ENCODE results near the gene BPIFB6. TPM values are rescaled to one million over a fixed set of nuclear protein-coding genes. Genes with fewer than 3 reads are reported as not detected.

The BPIFB6 gene
- total RNA-seq, 1 experiment from 2014 or later = not detected

DNA sequence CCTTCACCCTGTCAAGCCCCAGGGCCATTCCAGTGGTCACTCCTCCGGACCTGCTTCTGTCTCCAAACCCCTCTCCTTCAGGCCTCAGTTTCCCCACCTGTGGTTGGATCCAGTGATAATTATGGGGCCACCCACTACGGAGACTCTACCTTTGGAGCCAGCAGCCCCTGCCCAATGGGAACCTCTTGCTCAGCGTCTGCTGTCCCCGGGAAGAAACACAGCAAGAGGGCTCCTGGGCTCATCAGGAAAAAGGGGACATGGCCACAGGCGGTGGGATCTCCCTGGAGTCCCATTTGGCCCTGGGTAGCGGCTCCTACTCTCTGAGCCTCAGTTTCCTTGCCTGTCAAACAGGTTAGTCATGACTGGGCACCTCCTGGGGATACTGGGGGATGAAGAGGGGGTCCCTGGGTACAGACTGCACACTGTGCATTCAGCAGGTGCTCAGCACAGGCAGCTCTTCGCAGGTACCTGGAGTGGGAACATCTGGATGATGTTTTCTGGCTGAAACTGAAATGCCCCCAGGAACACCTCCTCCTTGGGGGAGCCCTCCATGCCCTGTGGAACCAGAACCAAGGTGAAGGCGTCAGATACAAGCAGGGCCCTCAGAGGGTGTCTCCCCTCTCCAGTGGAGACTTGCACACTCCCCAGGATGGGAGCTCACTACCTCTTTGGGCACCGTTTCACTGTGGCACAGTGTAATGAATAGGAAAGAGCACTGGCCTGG lies 46.7 kb upstream of the BPIFB6 start (continued):
- TF ChIP-seq NFATC4 (CRISPR knock-in tag; IDR thresholded peaks at IDR 0.05) (no peak), ZNF138 (CRISPR knock-in tag; conservative IDR thresholded peaks at IDR 0.05) (no peak), RELA (CRISPR knock-in tag; IDR thresholded peaks at IDR 0.05; ENCODE audit: borderline replicate concordance) (no peak), ZNF671 (CRISPR knock-in tag; IDR thresholded peaks at IDR 0.05) (no peak), PRRX2 (CRISPR knock-in tag; IDR thresholded peaks at IDR 0.05) (no peak)
- TF ChIP-seq, protein P1, sequence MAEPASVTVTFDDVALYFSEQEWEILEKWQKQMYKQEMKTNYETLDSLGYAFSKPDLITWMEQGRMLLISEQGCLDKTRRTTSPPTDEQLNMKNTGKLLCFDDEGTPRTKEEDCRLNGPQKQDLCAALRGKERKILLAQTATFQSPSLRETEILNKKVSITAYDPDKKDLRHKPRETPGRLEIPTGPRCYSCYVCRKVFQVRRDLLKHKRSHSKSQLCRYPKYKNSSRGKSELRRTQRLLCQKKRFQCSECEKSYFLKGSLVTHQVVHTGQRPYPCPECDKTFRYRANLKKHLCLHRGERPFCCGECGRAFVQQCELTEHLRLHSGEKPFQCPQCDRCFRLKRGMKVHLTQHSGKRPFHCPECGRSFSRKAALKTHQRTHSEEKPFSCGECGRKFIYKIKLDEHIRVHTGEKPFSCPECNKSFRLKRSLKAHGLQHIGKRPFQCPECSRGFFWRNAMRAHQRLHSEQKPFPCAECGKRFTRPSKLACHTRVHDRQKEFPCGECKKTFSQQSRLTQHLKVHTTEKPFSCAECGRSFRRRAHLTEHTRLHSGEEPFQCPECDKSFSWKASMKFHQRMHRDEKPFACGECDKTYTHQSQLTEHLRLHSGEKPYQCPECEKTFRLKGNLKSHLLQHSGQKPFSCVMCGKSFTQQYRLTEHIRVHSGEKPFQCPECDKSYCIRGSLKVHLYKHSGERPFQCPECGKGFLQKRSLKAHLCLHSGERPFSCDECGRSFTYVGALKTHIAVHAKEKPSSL (CRISPR knock-in tag; conservative IDR thresholded peaks at IDR 0.05) = no peak
- TF ChIP-seq, protein P2, sequence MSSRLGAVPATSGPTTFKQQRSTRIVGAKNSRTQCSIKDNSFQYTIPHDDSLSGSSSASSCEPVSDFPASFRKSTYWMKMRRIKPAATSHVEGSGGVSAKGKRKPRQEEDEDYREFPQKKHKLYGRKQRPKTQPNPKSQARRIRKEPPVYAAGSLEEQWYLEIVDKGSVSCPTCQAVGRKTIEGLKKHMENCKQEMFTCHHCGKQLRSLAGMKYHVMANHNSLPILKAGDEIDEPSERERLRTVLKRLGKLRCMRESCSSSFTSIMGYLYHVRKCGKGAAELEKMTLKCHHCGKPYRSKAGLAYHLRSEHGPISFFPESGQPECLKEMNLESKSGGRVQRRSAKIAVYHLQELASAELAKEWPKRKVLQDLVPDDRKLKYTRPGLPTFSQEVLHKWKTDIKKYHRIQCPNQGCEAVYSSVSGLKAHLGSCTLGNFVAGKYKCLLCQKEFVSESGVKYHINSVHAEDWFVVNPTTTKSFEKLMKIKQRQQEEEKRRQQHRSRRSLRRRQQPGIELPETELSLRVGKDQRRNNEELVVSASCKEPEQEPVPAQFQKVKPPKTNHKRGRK (CRISPR knock-in tag; IDR thresholded peaks at IDR 0.05; ENCODE audit: borderline replicate concordance) = no peak
- TF ChIP-seq, protein P3, sequence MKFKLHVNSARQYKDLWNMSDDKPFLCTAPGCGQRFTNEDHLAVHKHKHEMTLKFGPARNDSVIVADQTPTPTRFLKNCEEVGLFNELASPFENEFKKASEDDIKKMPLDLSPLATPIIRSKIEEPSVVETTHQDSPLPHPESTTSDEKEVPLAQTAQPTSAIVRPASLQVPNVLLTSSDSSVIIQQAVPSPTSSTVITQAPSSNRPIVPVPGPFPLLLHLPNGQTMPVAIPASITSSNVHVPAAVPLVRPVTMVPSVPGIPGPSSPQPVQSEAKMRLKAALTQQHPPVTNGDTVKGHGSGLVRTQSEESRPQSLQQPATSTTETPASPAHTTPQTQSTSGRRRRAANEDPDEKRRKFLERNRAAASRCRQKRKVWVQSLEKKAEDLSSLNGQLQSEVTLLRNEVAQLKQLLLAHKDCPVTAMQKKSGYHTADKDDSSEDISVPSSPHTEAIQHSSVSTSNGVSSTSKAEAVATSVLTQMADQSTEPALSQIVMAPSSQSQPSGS (CRISPR knock-in tag; IDR thresholded peaks at IDR 0.05; ENCODE audit: borderline replicate concordance, low read depth) = no peak
- TF ChIP-seq, protein P4, sequence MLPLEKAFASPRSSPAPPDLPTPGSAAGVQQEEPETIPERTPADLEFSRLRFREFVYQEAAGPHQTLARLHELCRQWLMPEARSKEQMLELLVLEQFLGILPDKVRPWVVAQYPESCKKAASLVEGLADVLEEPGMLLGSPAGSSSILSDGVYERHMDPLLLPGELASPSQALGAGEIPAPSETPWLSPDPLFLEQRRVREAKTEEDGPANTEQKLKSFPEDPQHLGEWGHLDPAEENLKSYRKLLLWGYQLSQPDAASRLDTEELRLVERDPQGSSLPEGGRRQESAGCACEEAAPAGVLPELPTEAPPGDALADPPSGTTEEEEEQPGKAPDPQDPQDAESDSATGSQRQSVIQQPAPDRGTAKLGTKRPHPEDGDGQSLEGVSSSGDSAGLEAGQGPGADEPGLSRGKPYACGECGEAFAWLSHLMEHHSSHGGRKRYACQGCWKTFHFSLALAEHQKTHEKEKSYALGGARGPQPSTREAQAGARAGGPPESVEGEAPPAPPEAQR (CRISPR knock-in tag; IDR thresholded peaks at IDR 0.05) = no peak

DNA sequence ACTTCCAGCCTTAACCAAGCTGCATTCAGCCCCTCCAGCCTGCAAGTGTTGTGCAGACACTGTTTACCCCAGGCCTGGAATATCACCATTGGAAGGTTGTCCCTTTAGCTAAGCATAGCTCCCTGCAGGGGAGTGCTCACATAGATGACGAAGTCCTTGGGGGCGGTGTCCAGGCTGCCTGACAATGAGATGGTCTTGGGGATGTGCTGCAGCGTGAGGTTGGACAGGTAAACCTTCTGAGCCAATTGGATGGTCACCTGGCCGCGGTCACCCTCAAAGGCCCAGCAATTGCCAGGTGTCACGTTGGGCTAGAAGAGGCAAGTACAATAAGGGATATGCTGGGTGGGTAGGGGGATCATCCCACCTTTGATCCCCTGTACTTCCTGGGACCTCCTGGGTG lies 45.9 kb upstream of the BPIFB6 start:
- H3K4me3 Mint-ChIP-seq = no peak overlapping the region
- H3K4me1 Mint-ChIP-seq = 0 out of 2 replicates have a peak, but pooled peaks cover 4% of the 10 kb centered on the region
- no peaks in the 10 kb centered on the region for H3K9me3 Mint-ChIP-seq
- no peaks in the 10 kb centered on the region for H3K27me3 Mint-ChIP-seq (ENCODE audit: low read depth)
- ATAC-seq (no peak), DNase-seq (ENCODE audit: low spot score) (no peak)
- H3K27ac Mint-ChIP-seq = no peak overlapping the region
- CTCF ChIA-PET = interaction anchor here (1.9 to 3.5 kb wide), 2 partner anchors 10 to 110 kb away, joined by 4 to 15 read pairs; no protein-coding TSS in a partner anchor
- TF ChIP-seq ZNF263 (CRISPR knock-in tag; IDR thresholded peaks at IDR 0.05; ENCODE audit: low read depth) = no peak
- TF ChIP-seq, protein P5, sequence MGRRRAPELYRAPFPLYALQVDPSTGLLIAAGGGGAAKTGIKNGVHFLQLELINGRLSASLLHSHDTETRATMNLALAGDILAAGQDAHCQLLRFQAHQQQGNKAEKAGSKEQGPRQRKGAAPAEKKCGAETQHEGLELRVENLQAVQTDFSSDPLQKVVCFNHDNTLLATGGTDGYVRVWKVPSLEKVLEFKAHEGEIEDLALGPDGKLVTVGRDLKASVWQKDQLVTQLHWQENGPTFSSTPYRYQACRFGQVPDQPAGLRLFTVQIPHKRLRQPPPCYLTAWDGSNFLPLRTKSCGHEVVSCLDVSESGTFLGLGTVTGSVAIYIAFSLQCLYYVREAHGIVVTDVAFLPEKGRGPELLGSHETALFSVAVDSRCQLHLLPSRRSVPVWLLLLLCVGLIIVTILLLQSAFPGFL (CRISPR knock-in tag; IDR thresholded peaks at IDR 0.05; ENCODE audit: borderline replicate concordance) = no peak
- no peak for TF ChIP-seq MYBL2 (CRISPR knock-in tag; IDR thresholded peaks at IDR 0.05)
- TF ChIP-seq IRF2 (CRISPR knock-in tag; IDR thresholded peaks at IDR 0.05; ENCODE audit: borderline replicate concordance, low read depth) = no peak
- TF ChIP-seq GRHL2 (CRISPR knock-in tag; IDR thresholded peaks at IDR 0.05; ENCODE audit: insufficient replicate concordance, severe bottlenecking) = no peak
- TF ChIP-seq, protein P6, sequence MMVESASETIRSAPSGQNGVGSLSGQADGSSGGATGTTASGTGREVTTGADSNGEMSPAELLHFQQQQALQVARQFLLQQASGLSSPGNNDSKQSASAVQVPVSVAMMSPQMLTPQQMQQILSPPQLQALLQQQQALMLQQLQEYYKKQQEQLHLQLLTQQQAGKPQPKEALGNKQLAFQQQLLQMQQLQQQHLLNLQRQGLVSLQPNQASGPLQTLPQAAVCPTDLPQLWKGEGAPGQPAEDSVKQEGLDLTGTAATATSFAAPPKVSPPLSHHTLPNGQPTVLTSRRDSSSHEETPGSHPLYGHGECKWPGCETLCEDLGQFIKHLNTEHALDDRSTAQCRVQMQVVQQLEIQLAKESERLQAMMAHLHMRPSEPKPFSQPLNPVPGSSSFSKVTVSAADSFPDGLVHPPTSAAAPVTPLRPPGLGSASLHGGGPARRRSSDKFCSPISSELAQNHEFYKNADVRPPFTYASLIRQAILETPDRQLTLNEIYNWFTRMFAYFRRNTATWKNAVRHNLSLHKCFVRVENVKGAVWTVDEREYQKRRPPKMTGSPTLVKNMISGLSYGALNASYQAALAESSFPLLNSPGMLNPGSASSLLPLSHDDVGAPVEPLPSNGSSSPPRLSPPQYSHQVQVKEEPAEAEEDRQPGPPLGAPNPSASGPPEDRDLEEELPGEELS (CRISPR knock-in tag; IDR thresholded peaks at IDR 0.05) = no peak
- TF ChIP-seq SMAD4 (CRISPR knock-in tag; IDR thresholded peaks at IDR 0.05) = no peak
- TF ChIP-seq, protein P7, sequence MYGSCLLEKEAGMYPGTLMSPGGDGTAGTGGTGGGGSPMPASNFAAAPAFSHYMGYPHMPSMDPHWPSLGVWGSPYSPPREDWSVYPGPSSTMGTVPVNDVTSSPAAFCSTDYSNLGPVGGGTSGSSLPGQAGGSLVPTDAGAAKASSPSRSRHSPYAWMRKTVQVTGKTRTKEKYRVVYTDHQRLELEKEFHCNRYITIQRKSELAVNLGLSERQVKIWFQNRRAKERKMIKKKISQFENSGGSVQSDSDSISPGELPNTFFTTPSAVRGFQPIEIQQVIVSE (CRISPR knock-in tag; IDR thresholded peaks at IDR 0.05; ENCODE audit: borderline replicate concordance) = no peak
- TF ChIP-seq NFE2L1 (CRISPR knock-in tag; IDR thresholded peaks at IDR 0.05) = no peak
- no peak for TF ChIP-seq JAZF1 (CRISPR knock-in tag; IDR thresholded peaks at IDR 0.05)
- POLR2A ChIA-PET = no interaction called here
- no peaks in the 10 kb centered on the region for H3K36me3 Mint-ChIP-seq
